ENCODE measurements around the gene CNTNAP3. TPM values are rescaled to one million over a fixed set of nuclear protein-coding genes. Genes with fewer than 3 reads are reported as not detected.
A peak's percentile ranks its signal among the peaks of the same experiment; 100 is the strongest.
"Not testable (repeated sequence)": the region's sequence is repeated elsewhere in the genome, so short reads cannot be mapped to it uniquely, and the experiment has no call there.

Gene CNTNAP3
- total RNA-seq, 1 experiment from 2014 or later = 7.9 TPM

GRCh38 chr9:39080081-39080480 is 207.9 kb downstream of the CNTNAP3 start:
- peaks cover 14% of the 10 kb centered on the region for H3K4me1 Mint-ChIP-seq
- ATAC-seq; H3K36me3 Mint-ChIP-seq; H3K4me3 Mint-ChIP-seq; H3K27ac Mint-ChIP-seq; H3K27me3 Mint-ChIP-seq (ENCODE audit: low read depth); H3K9me3 Mint-ChIP-seq; POLR2A ChIA-PET; DNase-seq (ENCODE audit: low spot score): not testable (repeated sequence)
- CTCF ChIA-PET = interaction anchor here (1.2 kb wide), 1 partner anchor 353 kb away, joined by 3 read pairs; no protein-coding TSS in a partner anchor

- peak; percentile 100 for ATAC-seq
These were observed 209.2 kb downstream of the CNTNAP3 start for GRCh38 chr9:39078621-39079256.

GRCh38 chr9:39073537-39073936 is 214.4 kb downstream of the CNTNAP3 start:
- ATAC-seq; H3K27me3 Mint-ChIP-seq (ENCODE audit: low read depth); CTCF ChIA-PET; H3K4me1 Mint-ChIP-seq; DNase-seq (ENCODE audit: low spot score); H3K4me3 Mint-ChIP-seq; H3K27ac Mint-ChIP-seq; H3K9me3 Mint-ChIP-seq; H3K36me3 Mint-ChIP-seq; POLR2A ChIA-PET: not testable (repeated sequence)

More at GRCh38 chr9:39078621-39079256, 209.2 kb downstream of the CNTNAP3 start:
- H3K27me3 Mint-ChIP-seq (ENCODE audit: low read depth); POLR2A ChIA-PET; H3K9me3 Mint-ChIP-seq; H3K36me3 Mint-ChIP-seq; H3K27ac Mint-ChIP-seq: not testable (repeated sequence)
- peak; percentile 83 for DNase-seq (ENCODE audit: low spot score)
- CTCF ChIA-PET = interaction anchor here (1.2 kb wide), 1 partner anchor 352 kb away, joined by 3 read pairs; no protein-coding TSS in a partner anchor
- H3K4me1 Mint-ChIP-seq = peaks cover 14% of the 10 kb centered on the region
- TF ChIP-seq USF2 (CRISPR knock-in tag; IDR thresholded peaks at IDR 0.05) = peak; percentile 43
- H3K4me3 Mint-ChIP-seq = peak overlapping the region; percentile 71

GRCh38 chr9:39067683-39068082 is 220.3 kb downstream of the CNTNAP3 start:
- ATAC-seq; H3K27me3 Mint-ChIP-seq (ENCODE audit: low read depth); H3K27ac Mint-ChIP-seq; H3K4me1 Mint-ChIP-seq; CTCF ChIA-PET; POLR2A ChIA-PET; H3K4me3 Mint-ChIP-seq; DNase-seq (ENCODE audit: low spot score); H3K36me3 Mint-ChIP-seq: not testable (repeated sequence)
- peaks cover 10% of the 10 kb centered on the region for H3K9me3 Mint-ChIP-seq

GRCh38 chr9:39062966-39063365 is 225.0 kb downstream of the CNTNAP3 start:
- H3K27ac Mint-ChIP-seq; H3K36me3 Mint-ChIP-seq; H3K4me3 Mint-ChIP-seq; POLR2A ChIA-PET; H3K4me1 Mint-ChIP-seq; H3K27me3 Mint-ChIP-seq (ENCODE audit: low read depth); CTCF ChIA-PET; DNase-seq (ENCODE audit: low spot score); ATAC-seq: not testable (repeated sequence)
- H3K9me3 Mint-ChIP-seq = peaks cover 10% of the 10 kb centered on the region

GRCh38 chr9:39054453-39054852 is 233.5 kb downstream of the CNTNAP3 start:
- peaks cover 14% of the 10 kb centered on the region for H3K9me3 Mint-ChIP-seq
- peaks cover 11% of the 10 kb centered on the region for H3K36me3 Mint-ChIP-seq
- H3K4me1 Mint-ChIP-seq; H3K27me3 Mint-ChIP-seq (ENCODE audit: low read depth); CTCF ChIA-PET; H3K27ac Mint-ChIP-seq; POLR2A ChIA-PET; DNase-seq (ENCODE audit: low spot score); ATAC-seq; H3K4me3 Mint-ChIP-seq: not testable (repeated sequence)

- POLR2A ChIA-PET; H3K4me3 Mint-ChIP-seq; CTCF ChIA-PET; H3K27me3 Mint-ChIP-seq (ENCODE audit: low read depth); H3K27ac Mint-ChIP-seq; H3K4me1 Mint-ChIP-seq; DNase-seq (ENCODE audit: low spot score): not testable (repeated sequence)
- peaks cover 27% of the 10 kb centered on the region for H3K9me3 Mint-ChIP-seq
- peaks cover 22% of the 10 kb centered on the region for H3K36me3 Mint-ChIP-seq
- ATAC-seq = peak; percentile 79
These were observed 241.1 kb downstream of the CNTNAP3 start for GRCh38 chr9:39046833-39047232.

- CTCF ChIA-PET; H3K27me3 Mint-ChIP-seq (ENCODE audit: low read depth); ATAC-seq: not testable (repeated sequence)
These were observed 245.6 kb downstream of the CNTNAP3 start for GRCh38 chr9:39042352-39042803.

GRCh38 chr9:39041774-39042173 is 246.2 kb downstream of the CNTNAP3 start:
- H3K9me3 Mint-ChIP-seq = peaks cover 15% of the 10 kb centered on the region
- ATAC-seq; DNase-seq (ENCODE audit: low spot score); H3K4me3 Mint-ChIP-seq; H3K27ac Mint-ChIP-seq; POLR2A ChIA-PET; H3K27me3 Mint-ChIP-seq (ENCODE audit: low read depth); H3K4me1 Mint-ChIP-seq; CTCF ChIA-PET; H3K36me3 Mint-ChIP-seq: not testable (repeated sequence)

More at GRCh38 chr9:39042352-39042803, 245.6 kb downstream of the CNTNAP3 start:
- DNase-seq (ENCODE audit: low spot score); H3K27ac Mint-ChIP-seq; H3K4me1 Mint-ChIP-seq; H3K36me3 Mint-ChIP-seq; H3K4me3 Mint-ChIP-seq; POLR2A ChIA-PET: not testable (repeated sequence)
- peaks cover 15% of the 10 kb centered on the region for H3K9me3 Mint-ChIP-seq

GRCh38 chr9:39039148-39039547 is 248.8 kb downstream of the CNTNAP3 start:
- Mint-ChIP-seq H3K36me3 (peaks cover 12% of the 10 kb centered on the region), H3K9me3 (peaks cover 20% of the 10 kb centered on the region)
- H3K27ac Mint-ChIP-seq; CTCF ChIA-PET; POLR2A ChIA-PET; ATAC-seq; DNase-seq (ENCODE audit: low spot score); H3K4me3 Mint-ChIP-seq; H3K4me1 Mint-ChIP-seq; H3K27me3 Mint-ChIP-seq (ENCODE audit: low read depth): not testable (repeated sequence)

GRCh38 chr9:39038221-39038620 is 249.7 kb downstream of the CNTNAP3 start:
- H3K27me3 Mint-ChIP-seq (ENCODE audit: low read depth); POLR2A ChIA-PET; ATAC-seq; CTCF ChIA-PET; DNase-seq (ENCODE audit: low spot score); H3K27ac Mint-ChIP-seq; H3K4me3 Mint-ChIP-seq; H3K4me1 Mint-ChIP-seq: not testable (repeated sequence)
- Mint-ChIP-seq H3K9me3 (peaks cover 20% of the 10 kb centered on the region), H3K36me3 (peaks cover 12% of the 10 kb centered on the region)

- H3K9me3 Mint-ChIP-seq; H3K27ac Mint-ChIP-seq; DNase-seq (ENCODE audit: low spot score); H3K4me3 Mint-ChIP-seq; H3K36me3 Mint-ChIP-seq; H3K4me1 Mint-ChIP-seq; ATAC-seq; H3K27me3 Mint-ChIP-seq (ENCODE audit: low read depth); CTCF ChIA-PET; POLR2A ChIA-PET: not testable (repeated sequence)
These were observed 254.1 kb downstream of the CNTNAP3 start for GRCh38 chr9:39033849-39034248.
